Ovary (tissue), 9 donors: Measurements from ENCODE around the gene RPUSD4. TPM values are rescaled to one million over a fixed set of nuclear protein-coding genes. Genes with fewer than 3 reads are reported as not detected.

Experiments
- DNase-seq, 5 donors: peaks; one replicate each; pipeline ENCODE4 v3.0.0-alpha.2; 2019 to 2020
- H3K27ac ChIP-seq, 2 donors: fragments of 200-600 bp; one replicate each; pipeline versions ENCODE4 v1.5.1 to v1.8.0; 2019 to 2022
- H3K27me3 ChIP-seq: fragments of 200-600 bp; one replicate; pipeline ENCODE4 v1.8.0; 2022
- H3K36me3 ChIP-seq: fragments of 200-600 bp; sonication (generic); one replicate; pipeline ENCODE4 v1.5.1; 2019
- H3K4me1 ChIP-seq: one replicate; pipeline ENCODE4 v1.8.1; 2013; ENCODE audit warnings: mild to moderate bottlenecking, moderate library complexity; ENCODE audit not compliant: insufficient read depth
- H3K4me3 ChIP-seq: fragments of 200-600 bp; sonication (generic); one replicate; pipeline ENCODE4 v1.5.1; 2017
- H3K9me3 ChIP-seq, 2 donors: fragments of 200-600 bp in 1 of 2; sonication (generic) in 1 of 2; one replicate each; pipeline versions ENCODE4 v1.5.1 to v1.8.1; 2013 to 2019; ENCODE audit warnings: mild to moderate bottlenecking in 1 of 2, moderate library complexity in 1 of 2
- EP300 ChIP-seq: sonication (generic); formaldehyde crosslinking; IDR thresholded peaks from one replicate; pipeline ENCODE4 v1.6.1; 2017; ENCODE audit warnings: antibody characterized with exemption
- POLR2A ChIP-seq: fragments of 450-650 bp; IDR thresholded peaks from one replicate; pipeline ENCODE4 v1.6.1; 2017; ENCODE audit warnings: antibody characterized with exemption, mild to moderate bottlenecking, moderate library complexity
- WGBS, 3 donors: extraction: QIAGEN DNeasy Blood & Tissue Kit in 1 of 3; methylation state at CpG; one replicate each; pipeline versions ENCODE4 v1.1.5 to v1.1.7; 2013 to 2017; 5-methylcytosine and 5-hydroxymethylcytosine counted together
- intact Hi-C, 4 donors: fragments of 100-400 bp; cut with DNase I; formaldehyde crosslinking; loops; one replicate each; pipeline versions ENCODE4 v1.11.0 to v1.15.1; 2022 to 2023
- polyA plus RNA-seq, 2 donors: library from polyadenylated mRNA; stranded (reverse); fragments of 200-250 nt in 1 of 2; fragments of 350-450 nt in 1 of 2; fragmentation: Illumina TruSeq in 1 of 2; extraction: RNeasy Lipid Tissue Mini Kit (QIAGEN cat#74804) in 1 of 2; gene quantifications; one replicate each; pipeline ENCODE4 v1.2.3, GENCODE V29; 2013 to 2014
- total RNA-seq, 7 donors: library from RNA; depleted of rRNA in 2 of 7; stranded (reverse); fragments of >200 nt in 2 of 7; fragmentation: NEBNext Ultra II Directional in 3 of 7; extraction: Animal tissue kit (Norgen Biotek cat#: 25700) in 3 of 7; gene quantifications; one replicate each; pipeline versions ENCODE4 v1.1.0 to v1.2.4, GENCODE V29; 2016 to 2023
- TF ChIP-seq, protein P1 (sequence below), 3 donors: fragments of 450-650 bp in 2 of 3; fragments of 200-600 bp in 1 of 3; IDR thresholded peaks; one replicate each; pipeline versions ENCODE4 v1.5.1 to v1.8.0; 2016 to 2022; ENCODE audit warnings: antibody characterized with exemption in 3 of 3, mild to moderate bottlenecking in 1 of 3
- donor health status: DM: no; HTN: no; CAD: no; lungs with moderate emphysema.
- donor health status: DM: no; HTN: no; CAD: no.
- donor health status: Bipolar disorder and iron deficiency.
- donor health status: DM: yes; HTN: yes; CAD: no.
- donor health status: DM: no; HTN: no; CAD: no.
- donor health status: DM: yes; HTN: yes; CAD: no.

RPUSD4 gene
- total and polyA plus RNA-seq, 9 donors = 18.2 to 30.3 (median 26.2) TPM

DNA sequence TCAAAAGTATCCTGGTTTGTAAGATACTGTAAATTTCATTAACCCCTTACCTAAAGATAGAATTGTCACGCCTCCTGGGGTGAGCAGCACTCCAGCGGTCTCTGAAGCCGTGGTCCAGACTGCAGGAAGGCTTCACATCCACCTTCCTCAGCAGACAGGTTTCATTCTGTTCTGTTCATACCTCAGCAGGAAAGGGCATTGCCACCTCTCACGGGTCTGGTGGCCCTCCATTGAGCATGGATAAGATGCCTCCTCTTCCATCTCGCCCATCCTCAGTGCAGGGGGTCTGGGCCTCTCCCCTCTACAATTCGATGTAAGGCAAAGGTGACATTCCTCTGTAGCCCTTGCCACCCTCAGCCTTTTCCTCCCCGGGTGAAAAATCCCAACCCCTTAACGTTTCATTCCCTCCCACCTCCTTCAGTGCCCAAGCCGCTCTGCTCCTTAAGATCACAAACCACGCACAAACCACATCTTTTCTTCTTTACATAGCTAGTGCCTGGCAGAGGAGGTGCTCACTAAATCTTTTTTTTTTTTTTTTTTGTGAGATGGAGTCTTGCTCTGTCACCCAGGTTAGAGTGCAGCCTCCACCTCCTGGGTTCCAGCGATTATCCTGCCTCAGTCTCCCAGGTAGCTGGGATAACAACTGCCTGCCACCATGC is 28.5 kb downstream of the RPUSD4 start:
- WGBS, 3 donors = 80 to 88% (median 87%) methylated on average over 11 of the region's 11 CpGs
- H3K27ac ChIP-seq = no peak overlapping the region
- no peaks in the 10 kb centered on the region for H3K9me3 ChIP-seq
- H3K36me3 ChIP-seq = no peaks in the 10 kb centered on the region
- intact Hi-C loops = no loop called here
- no peaks in the 10 kb centered on the region for H3K27me3 ChIP-seq
- H3K4me1 ChIP-seq = peaks cover 2% of the 10 kb centered on the region
- H3K4me3 ChIP-seq = no peak overlapping the region
- TF ChIP-seq, protein P1, sequence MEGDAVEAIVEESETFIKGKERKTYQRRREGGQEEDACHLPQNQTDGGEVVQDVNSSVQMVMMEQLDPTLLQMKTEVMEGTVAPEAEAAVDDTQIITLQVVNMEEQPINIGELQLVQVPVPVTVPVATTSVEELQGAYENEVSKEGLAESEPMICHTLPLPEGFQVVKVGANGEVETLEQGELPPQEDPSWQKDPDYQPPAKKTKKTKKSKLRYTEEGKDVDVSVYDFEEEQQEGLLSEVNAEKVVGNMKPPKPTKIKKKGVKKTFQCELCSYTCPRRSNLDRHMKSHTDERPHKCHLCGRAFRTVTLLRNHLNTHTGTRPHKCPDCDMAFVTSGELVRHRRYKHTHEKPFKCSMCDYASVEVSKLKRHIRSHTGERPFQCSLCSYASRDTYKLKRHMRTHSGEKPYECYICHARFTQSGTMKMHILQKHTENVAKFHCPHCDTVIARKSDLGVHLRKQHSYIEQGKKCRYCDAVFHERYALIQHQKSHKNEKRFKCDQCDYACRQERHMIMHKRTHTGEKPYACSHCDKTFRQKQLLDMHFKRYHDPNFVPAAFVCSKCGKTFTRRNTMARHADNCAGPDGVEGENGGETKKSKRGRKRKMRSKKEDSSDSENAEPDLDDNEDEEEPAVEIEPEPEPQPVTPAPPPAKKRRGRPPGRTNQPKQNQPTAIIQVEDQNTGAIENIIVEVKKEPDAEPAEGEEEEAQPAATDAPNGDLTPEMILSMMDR (IDR thresholded peaks at IDR 0.05) = no peak
- TF ChIP-seq POLR2A (no peak), EP300 (no peak)
- DNase-seq = peak in 1 of 5 donors; percentile 13

DNA sequence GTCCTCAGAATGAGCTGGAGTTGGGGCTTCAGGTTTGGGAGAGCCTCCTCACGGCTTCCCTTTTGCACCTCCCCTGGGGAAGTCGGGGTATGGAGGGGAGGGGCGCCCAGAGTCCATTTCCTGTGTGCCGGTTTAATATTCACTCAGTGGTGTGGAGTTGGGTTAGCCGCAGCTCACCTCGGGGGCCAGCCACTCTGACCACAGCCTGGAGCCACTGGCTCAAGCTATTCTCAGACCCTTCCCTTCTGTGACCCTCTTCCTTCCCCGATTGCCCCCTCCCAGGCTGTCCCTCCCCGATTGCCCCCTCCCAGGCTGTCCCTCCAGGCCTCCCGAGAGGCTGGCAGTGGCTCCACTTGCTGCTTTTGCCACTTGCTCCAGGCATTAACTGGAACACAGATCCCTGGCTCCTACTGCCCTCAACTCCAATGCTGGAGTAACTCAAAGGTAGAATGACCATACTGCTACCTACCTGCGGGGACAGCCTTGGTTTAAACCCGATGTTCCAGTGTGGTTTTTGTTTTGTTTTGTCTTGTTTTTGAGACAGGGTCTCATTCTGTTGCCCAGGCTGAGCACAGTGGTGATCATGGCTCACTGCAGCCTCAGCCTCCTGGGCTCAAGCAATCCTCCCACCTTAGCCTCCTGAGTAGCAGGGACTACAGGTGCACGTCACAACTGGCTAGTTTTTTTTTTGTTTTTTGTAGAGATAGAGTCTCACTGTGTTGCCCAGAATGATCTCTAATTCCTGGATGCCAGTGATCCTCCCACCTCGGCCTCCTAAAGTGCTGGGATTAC is 29.3 kb downstream of the RPUSD4 start:
- H3K4me1 ChIP-seq = peaks cover 2% of the 10 kb centered on the region
- intact Hi-C loops = no loop called here
- no peak overlapping the region for H3K4me3 ChIP-seq
- no peaks in the 10 kb centered on the region for H3K9me3 ChIP-seq
- WGBS, 3 donors = 73 to 82% (median 82%) methylated on average over 13 of the region's 13 CpGs
- peak in 1 of 5 donors; percentile 15 for DNase-seq
- no peaks in the 10 kb centered on the region for H3K36me3 ChIP-seq
- no peaks in the 10 kb centered on the region for H3K27me3 ChIP-seq
- no peak overlapping the region for H3K27ac ChIP-seq
- TF ChIP-seq EP300 (no peak), POLR2A (no peak)
- TF ChIP-seq, protein P1 (IDR thresholded peaks at IDR 0.05) = no peak

DNA sequence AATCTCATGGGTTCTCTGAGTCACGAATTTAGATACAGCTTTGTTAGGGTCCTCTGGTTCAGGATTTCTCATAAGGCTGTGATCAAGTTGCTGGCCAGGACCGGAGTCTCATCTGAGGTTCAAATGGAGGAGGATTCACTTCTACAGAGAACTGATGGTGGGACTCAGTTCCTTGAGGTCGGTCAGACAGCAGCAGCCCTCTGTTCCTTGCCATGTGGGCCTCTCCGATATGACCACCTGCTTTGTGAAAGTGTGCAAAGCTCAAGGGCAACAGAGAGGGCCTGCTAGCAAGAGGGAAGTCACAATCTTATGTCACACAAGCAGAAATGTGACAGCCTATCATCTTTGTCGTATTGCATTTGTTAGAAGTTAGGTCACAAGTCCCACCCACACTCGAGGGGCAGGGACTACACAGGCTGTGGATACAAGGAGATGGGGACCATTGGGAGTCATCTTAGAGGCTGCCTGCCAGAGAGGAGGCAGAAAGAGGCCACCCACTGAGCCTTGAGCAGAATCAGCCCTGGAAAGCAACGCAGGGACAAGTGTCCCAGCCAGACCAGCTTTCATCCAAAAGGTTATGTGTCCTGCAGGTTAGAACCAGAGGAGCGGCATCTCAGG is 34.5 kb downstream of the RPUSD4 start:
- DNase-seq = no peak

DNA sequence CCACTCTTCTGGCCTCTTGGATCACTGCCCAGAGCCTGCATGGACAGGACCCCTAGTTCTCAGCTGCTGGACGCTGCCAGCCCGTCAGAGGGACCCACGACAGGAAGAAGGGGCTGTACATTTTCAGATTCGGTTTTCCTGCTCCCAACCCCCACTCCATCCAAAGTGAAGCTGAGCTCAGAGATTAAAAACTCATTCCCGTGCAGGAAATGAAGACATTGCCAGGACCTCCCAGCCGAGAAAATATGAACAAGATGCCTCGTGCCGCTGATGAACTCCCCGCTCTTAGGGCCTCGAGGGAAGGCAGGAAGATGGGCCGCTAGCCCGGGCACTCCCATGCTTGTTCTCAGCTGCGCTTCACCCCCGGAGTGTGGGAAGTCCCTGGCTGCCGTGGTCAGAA is 36.1 kb downstream of the RPUSD4 start:
- Histone ChIP-seq H3K4me3 (no peak overlapping the region), H3K27ac (no peak overlapping the region), H3K36me3 (no peaks in the 10 kb centered on the region), H3K4me1 (peaks cover 4% of the 10 kb centered on the region), H3K27me3 (no peaks in the 10 kb centered on the region), H3K9me3 (no peaks in the 10 kb centered on the region)
- intact Hi-C loops = no loop called here
- DNase-seq = peak in 3 of 5 donors; percentile 43 to 69 (median 47)
- TF ChIP-seq EP300 (no peak), POLR2A (no peak)
- TF ChIP-seq, protein P1 (IDR thresholded peaks at IDR 0.05) = no peak
- WGBS, 3 donors = 12 to 18% (median 18%) methylated on average over 15 of the region's 15 CpGs

More for the DNA sequence above, 34.5 kb downstream of the RPUSD4 start:
- intact Hi-C loops = no loop called here
- Histone ChIP-seq H3K27ac (no peak overlapping the region), H3K9me3 (no peaks in the 10 kb centered on the region), H3K4me3 (no peak overlapping the region), H3K36me3 (no peaks in the 10 kb centered on the region), H3K27me3 (no peaks in the 10 kb centered on the region), H3K4me1 (peaks cover 4% of the 10 kb centered on the region)
- TF ChIP-seq POLR2A (no peak), EP300 (no peak)
- TF ChIP-seq, protein P1 (IDR thresholded peaks at IDR 0.05) = no peak
- WGBS, 3 donors = 90 to 93% (median 92%) methylated on average over 8 of the region's 8 CpGs
